ENCODE measurements around the gene MFN2.

GRCh38 chr1:11944358-11944931 lies 35.8 kb upstream of the MFN2 start:
- no peak for TF ChIP-seq STAT6 (CRISPR knock-in tag; conservative IDR thresholded peaks at IDR 0.05; ENCODE audit: low read depth)
- no peak for TF ChIP-seq ZNF416 (CRISPR knock-in tag; IDR thresholded peaks at IDR 0.05)
- no peak for TF ChIP-seq CTCF (IDR thresholded peaks at IDR 0.05)
- TF ChIP-seq JUN (CRISPR knock-in tag; IDR thresholded peaks at IDR 0.05), result no peak
- no peak for TF ChIP-seq FOXK1 (CRISPR knock-in tag; IDR thresholded peaks at IDR 0.05)
- no peak for TF ChIP-seq RELA (CRISPR knock-in tag; IDR thresholded peaks at IDR 0.05; ENCODE audit: borderline replicate concordance)
- TF ChIP-seq MAX (CRISPR knock-in tag; IDR thresholded peaks at IDR 0.05), result no peak
- TF ChIP-seq SP1 (CRISPR knock-in tag; conservative IDR thresholded peaks at IDR 0.05), result no peak; the same call in 1 of the 2 replicates
- TF ChIP-seq SOX15 (CRISPR knock-in tag; IDR thresholded peaks at IDR 0.05), result no peak
